ENCODE measurements around the gene KIF19.
"Not testable (repeated sequence)": the region's sequence is repeated elsewhere in the genome, so short reads cannot be mapped to it uniquely, and the experiment has no call there.

The KIF19 gene

GRCh38 chr17:74325743-74326379 is at the start of gene KIF19:
TSS of gene KIF19 (plus strand) at chr17:74326226. CDS start at chr17:74326350, 124 bp downstream.
- no peak for DNase-seq

- DNase-seq, result no peak
These were observed 49.5 kb upstream of the KIF19 start for GRCh38 chr17:74276541-74277009.

- no peak for DNase-seq
These were observed 48.1 kb upstream of the KIF19 start for GRCh38 chr17:74277935-74278334.

- DNase-seq, result not testable (repeated sequence)
These were observed 46.4 kb upstream of the KIF19 start for GRCh38 chr17:74279617-74280016.

GRCh38 chr17:74280093-74280513 is 45.9 kb upstream of the KIF19 start:
- DNase-seq, result no peak

GRCh38 chr17:74281799-74282198 is 44.2 kb upstream of the KIF19 start:
- DNase-seq, result no peak

GRCh38 chr17:74282274-74282586 is 43.8 kb upstream of the KIF19 start:
- not testable (repeated sequence) for DNase-seq

GRCh38 chr17:74282587-74283370 is 43.2 kb upstream of the KIF19 start:
- peak; percentile 91 for DNase-seq

- DNase-seq, result no peak
These were observed 42.7 kb upstream of the KIF19 start for GRCh38 chr17:74283371-74283673.

- DNase-seq, result peak; percentile 21
These were observed 38.9 kb upstream of the KIF19 start for GRCh38 chr17:74287031-74287602.

GRCh38 chr17:74288785-74289184 is 37.2 kb upstream of the KIF19 start:
- DNase-seq, result no peak

- no peak for DNase-seq
These were observed 36.3 kb upstream of the KIF19 start for GRCh38 chr17:74289688-74290087.

GRCh38 chr17:74290340-74290739 is 35.7 kb upstream of the KIF19 start:
- DNase-seq, result no peak

- DNase-seq, result no peak
These were observed 33.5 kb upstream of the KIF19 start for GRCh38 chr17:74292495-74292894.

GRCh38 chr17:74295625-74296547 is 30.1 kb upstream of the KIF19 start:
- peak; percentile 78 for DNase-seq

GRCh38 chr17:74296548-74296936 is 29.5 kb upstream of the KIF19 start:
- peak; percentile 96 for DNase-seq

- no peak for DNase-seq
These were observed 28.1 kb upstream of the KIF19 start for GRCh38 chr17:74297941-74298340.

GRCh38 chr17:74298778-74299177 is 27.2 kb upstream of the KIF19 start:
- DNase-seq, result no peak

- DNase-seq, result no peak
These were observed 26.6 kb upstream of the KIF19 start for GRCh38 chr17:74299226-74300009.

- no peak for DNase-seq
These were observed 22.7 kb upstream of the KIF19 start for GRCh38 chr17:74303305-74303704.

GRCh38 chr17:74304184-74304583 is 21.8 kb upstream of the KIF19 start:
- no peak for DNase-seq
